IPS-NIHi7 (cell line): ENCODE results near the gene PPP1R27.

ENCODE experiments used
- DNase-seq: peaks from one replicate; pipeline ENCODE4 v3.0.0; 2012; ENCODE audit warnings: mixed read lengths; ENCODE audit errors: extremely low spot score

PPP1R27 gene, protein sequence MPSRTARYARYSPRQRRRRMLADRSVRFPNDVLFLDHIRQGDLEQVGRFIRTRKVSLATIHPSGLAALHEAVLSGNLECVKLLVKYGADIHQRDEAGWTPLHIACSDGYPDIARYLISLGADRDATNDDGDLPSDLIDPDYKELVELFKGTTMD

DNA sequence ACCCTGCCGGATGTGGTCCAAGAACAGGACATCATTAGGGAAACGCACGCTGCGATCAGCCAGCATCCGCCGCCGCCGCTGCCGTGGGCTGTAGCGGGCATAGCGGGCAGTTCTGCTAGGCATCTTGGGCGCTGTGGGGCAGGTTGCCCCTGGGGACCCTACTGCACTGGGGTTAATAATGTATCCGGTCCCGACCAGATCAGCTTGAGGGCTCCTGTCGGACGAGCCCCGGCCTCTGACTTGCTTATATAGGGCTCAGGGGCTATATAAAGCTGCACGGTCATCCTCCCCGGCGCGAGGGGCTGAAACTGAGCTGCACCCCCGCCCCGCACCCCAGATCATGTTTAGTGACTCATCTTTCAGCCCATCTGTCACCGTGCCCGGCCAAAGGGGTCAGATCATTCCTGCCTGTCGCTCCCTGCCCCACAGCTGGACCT, at the start of gene PPP1R27:
TSS of gene PPP1R27 (minus strand) at position 220 of the 437 bp plus-strand sequence. CDS start at position 123, 97 bp downstream.
- DNase-seq = no peak

DNA sequence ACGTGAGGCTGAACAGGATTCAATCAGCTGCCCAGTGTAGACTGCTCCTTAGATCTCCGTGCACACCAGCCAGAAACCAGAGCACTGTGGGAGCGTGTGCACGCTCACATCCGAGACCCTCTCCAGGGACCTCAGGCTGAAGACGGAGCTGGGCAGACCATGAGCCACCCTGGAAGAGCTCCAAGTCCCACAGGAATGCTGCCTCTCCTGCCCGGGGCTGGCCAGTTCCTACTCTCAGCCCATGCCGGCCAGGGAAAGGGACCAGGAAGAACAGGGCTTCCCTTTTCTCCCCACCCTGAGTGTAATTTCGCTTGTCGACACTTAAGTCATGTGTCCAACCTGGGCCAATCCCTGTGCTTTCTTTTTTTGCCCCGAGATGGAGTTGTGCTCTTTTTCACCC, 49.7 kb upstream of the PPP1R27 start:
- DNase-seq = no peak

DNA sequence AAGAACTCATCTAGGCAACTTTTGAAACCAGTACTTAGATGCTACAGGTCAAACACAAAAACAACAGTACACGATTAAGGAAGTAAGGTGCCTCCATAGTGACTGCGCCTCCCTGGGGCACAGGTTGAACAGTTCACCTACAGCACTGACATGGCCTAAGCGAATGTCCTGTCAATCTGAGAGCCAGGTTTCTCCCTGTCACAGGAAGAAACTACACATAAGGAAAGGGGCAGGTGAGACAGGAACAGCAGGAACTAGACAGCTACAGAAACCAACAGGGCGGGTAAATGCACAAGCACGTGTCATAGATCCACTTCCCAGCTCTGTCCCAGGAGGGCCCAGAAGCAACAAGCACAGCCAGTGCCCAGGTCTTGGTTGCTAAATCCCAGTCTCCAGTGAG, 44.3 kb upstream of the PPP1R27 start:
- DNase-seq = no peak

DNA sequence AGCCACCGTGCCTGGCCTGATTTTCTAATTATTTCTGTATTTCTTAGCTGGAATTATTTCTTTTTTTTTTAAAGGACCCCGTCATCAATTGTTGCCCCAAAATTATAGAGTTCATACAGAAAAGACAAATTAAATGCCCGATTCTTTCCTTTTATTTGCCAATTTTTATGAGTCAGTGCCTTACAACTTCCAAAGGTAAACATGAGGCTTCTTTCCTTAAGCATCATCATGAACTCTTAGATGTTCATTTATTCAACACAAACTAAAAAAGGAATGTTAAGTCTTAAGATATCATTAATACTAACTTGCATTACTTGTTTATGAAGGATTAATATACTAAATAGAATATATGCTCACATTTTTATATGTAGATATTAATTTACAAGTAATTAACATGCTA, 43.4 kb upstream of the PPP1R27 start:
- DNase-seq = no peak

DNA sequence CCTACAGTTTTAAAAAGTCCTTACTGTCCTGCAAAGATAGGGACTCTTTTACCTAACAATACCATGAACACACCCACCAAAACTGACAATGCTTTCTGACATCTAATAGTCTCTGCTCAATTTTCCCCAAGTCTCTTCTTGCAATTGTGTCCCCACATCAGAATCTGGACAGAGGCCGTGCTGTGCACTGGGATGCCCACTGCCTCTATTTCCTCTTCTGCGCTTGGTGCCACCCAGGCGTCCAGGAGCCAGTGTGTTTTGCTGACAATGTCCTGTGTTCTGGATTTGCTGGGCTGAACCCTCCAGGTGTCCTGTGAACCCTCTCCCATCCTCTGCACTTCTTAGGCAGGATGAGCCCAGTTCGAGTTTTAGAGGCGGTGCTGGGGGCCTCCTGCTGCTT, 42.7 kb upstream of the PPP1R27 start:
- DNase-seq = no peak

DNA sequence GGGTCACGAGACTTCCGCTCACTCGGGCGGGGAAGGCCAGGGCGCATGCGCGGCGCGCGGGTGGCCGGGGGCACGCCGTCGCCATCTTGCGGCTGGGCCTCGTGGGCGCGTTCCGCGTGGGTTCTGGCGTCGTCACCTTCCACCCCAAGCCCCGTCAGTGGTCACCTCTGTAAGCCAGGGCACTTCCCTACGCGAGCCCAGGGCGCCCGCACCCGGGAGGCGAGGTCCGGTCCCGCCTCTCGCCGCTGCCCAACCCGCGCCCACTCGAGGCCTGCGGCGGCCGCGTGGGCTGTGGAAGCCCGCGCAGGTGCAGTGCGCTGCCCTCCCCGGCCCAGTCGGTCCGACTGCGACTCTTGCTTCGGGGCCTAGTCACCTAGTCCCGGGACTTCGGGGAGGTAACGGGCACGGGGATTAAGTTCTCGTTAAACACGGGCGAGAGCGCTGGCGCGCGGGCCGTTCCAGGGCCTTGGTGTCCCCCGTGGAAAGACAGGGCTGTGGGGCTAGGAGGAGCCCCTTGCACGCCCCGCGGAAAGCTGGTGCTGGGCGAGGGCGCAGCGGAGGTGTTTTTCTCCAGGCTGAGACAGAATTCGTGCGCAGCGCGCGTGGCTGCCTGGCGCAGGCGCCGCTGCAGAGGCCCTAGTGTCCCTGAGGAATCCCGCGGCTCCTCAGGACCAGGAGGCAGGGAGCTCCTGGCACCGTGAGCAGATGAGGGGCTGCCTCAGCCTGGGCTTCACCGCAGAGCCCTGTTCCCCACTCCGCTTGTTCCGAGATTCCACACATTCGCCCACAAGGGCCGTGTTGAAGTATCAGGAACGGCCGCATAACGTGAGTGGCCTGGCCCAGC, 36.8 kb upstream of the PPP1R27 start:
- peak; percentile 95 for DNase-seq

DNA sequence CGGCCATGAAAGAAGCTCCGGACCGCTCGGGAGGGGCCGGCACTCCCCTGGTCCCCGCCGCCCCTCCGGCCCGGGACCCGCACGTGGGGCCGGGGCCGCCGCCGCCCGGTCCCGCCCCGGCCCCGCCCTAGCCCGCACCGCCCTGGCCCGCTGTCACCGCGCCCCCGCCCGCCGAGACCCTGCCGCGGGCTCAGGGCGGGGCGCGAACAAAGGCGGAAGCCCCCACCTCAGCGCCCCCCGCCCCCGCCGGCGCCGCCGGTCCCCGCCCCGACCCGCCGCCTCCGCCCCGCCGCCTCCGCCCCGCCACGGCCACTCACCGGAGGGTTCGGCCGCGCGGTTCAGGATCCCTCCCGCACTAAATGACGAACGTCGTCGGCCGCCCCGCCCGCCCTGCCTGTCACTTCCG, 36.1 kb upstream of the PPP1R27 start, which contains the start of gene ARHGDIA:
TSS of gene ARHGDIA (minus strand) at position 357 of the 406 bp plus-strand sequence. CDS start 1,407 bp downstream, outside the sequence.
- DNase-seq = no peak

DNA sequence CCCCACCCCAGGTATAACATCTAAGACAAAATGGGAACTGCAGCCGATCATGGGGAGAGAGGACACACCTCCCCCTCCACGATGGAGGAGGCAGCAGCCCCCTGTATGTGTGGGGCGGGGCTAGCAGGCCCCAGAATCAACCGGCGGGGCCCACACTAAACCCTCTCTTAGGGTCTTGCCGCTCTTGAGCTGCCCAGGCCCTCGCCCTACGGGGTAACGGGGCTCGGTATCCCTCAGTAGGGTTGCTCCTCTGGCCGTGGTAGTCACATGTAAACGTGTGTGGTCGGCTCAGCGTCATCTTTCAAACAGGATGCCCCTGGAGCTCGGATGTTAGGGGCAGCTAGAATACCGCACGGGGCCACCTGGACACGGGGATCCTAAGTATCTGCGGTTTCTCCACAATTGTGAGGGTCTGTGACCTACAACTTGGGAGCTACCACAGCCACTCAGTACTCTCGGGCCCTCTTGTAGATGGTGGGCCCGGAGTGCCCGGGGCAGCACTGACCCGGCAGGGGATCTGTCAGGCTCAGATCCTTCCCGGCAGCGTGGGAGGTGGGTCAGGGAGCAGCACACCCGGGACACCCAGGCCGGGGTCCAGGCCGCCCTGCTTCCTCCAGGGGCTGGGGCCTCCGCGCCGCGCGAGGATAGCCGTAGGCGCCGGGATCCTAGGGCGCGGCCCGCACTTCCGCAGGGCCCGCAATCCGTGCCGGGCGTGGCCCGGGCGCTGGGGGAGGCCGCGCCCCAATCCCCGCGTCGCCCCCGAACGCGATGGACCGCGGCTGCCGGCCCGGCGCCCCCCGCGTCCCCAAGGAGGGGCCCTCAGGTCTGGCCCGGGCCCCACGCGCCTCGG, 35.5 kb upstream of the PPP1R27 start:
- no peak for DNase-seq

DNA sequence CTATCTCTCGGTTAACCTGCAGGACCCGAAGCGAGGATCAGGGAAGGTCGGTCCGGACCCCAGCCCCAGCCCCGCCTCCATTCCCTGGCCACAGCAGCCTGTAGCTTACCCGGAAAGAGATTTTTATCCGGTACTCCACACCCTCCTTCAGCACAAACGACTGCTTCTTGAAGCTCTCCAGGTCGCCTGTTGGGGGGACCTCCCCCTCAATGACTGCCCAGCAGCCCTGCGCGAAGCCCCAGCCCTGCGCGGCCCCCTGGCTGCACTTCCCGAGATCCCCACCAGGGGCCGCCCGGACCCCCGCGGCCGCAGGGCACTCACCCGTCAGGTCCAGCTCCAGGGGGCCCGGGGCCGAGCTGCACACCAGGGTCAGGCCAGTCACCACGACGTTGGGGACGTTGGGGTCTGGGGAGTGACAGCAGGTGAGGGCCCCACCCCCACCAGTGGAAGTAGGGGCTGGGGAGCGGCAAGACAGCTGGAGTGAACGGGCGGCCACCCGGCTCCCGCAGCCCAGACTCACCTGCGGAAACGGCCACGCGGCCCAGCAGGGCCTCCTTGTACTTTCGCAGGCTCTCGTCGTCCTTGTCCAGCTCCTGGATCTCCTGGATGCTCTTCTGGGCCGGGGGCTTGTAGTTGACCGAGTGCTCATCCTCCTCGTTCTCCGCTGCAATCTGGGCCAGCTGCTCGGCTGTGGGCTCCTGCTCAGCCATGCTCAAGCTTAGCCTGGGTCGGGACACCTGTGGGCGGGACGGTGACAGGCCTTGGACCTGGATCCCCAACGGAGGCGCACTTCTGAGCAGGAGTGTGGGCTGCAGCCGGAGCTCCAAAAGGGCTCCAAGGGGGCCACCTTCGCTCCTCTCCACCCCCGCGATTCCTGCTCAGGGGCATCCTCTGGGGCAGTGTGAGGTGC, 34.6 kb upstream of the PPP1R27 start:
- DNase-seq = peak; percentile 77

DNA sequence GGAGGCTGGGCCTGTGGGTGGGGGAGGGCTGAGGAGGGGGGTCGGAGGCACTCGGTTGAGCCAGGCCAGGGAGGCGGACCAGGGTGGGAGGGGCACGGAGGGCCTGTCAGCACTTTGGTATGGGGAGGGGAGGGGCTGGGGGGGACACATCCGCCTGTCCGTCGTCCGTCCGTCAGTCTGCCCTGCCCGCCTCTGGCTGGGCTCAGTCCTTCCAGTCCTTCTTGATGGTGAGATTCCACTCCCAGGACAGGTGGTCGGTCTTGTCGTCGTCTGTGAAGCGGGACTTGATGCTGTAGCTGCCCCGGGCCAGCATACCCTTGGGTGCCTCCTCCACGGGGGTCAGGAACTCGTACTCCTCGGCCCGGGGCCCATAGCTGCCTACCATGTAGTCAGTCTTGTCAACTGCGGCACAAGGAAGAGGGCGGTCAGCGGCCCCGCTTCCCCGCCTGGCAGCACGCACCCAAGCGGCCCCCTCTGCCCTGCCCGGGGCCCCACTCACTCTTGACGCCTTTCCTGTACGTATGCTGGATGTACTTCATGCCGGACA, 33.9 kb upstream of the PPP1R27 start:
- peak; percentile 50 for DNase-seq

DNA sequence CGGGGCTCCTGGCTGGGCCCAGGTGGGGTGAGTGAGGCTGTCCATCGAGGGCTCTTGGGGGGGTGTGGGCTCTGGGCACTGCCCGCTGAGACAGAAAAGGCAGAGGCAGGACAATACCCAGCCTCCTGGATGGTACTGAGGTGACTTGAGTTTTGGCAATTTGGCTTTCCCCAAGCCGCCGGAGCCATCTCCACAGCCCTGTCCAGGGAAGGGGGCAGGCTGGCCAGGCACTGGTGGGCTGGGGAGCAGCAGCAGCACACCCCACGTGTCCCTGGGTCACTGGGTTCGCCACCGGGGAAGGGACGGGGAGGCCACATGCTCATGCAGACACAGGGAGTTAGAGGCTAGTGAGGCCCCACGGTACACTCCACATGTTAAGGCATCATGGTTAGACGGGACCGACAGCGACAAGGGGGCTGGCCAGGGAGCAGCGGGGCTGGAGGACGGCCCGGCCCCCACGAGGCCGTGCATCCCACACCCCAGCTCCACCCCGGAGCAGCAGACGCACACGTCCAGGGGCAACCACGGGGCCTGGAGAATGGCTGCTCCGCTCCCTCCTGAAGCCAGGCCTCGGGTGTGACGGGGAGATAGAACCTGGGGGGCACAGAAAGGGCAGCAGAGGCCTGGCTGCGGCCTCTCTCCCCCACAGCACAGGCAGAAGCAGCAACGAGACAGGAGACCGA, 33.3 kb upstream of the PPP1R27 start:
- DNase-seq = no peak

DNA sequence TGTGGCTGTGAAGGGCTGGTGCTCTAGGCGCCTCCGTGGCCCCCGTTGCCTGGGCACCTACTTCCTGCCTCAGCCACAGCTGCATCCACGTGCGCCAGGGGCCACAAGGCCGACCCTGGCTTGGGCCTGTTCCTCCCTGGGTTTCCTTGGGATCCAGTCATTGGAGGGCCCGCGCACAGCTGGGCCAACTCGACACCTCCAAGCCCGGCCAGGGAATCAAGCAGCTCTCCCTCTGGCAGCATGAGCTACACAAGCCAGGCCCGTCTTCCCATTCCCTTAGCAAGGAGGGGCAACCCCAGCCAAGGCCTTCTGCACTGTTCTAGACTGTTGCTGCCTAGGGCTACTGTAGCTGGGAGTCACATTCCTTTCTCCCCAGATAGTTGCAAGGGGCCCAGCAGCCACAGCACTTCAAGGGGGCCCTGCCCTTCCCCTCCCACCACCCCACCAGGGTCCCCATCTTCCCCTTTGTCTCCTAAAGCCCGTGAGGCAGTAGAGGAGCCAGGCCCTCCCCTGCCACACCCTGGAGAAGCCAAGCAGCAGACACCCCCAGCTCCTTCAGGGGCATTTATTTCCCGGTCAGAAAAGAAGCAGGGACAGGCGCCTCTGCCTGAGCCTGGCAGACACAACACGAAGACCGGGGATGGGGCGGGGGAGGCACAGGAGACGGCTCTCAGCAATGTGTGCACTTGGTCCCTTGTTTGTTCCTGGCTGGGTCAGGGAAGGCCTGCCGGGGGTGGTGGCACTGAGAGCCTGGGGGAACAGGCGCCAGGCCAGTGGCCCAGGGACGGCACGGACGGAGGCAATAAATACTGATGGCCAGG, 32.5 kb upstream of the PPP1R27 start:
- DNase-seq = no peak

DNA sequence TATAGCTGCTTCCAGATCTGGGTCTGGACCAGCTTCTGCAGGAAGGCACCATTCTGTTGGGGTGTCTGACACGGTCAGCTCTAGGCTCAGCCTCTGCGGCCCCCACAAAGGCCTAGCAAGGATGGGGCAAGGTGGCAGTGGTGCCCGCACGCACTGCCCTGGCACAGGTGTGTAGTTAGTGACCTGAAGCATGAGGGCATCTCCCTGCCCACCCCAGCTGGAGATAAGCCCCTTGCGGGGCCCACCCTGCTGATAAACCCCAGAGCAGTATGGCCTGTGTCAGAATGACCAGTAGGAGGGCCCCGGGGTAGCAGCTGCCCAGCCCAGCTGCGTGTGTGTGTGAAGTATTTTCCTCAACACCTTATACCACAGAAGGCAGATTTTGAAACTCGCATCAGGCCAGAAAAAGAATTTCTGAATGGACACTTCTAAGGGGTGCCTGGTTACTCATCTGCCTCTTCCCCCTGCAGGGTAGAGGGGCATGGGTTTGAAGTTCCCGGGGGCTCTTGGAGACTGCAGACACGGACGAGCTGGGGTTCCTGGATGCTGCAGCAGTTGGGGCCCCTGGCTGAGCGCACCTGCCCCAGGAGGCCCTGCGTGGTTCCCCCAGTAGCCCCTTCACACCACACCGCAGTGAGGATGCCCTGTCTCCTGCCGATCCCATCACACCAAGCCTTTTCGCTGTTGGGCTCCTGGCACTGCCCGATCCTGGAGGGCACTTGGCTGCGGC, 31.8 kb upstream of the PPP1R27 start:
- no peak for DNase-seq

DNA sequence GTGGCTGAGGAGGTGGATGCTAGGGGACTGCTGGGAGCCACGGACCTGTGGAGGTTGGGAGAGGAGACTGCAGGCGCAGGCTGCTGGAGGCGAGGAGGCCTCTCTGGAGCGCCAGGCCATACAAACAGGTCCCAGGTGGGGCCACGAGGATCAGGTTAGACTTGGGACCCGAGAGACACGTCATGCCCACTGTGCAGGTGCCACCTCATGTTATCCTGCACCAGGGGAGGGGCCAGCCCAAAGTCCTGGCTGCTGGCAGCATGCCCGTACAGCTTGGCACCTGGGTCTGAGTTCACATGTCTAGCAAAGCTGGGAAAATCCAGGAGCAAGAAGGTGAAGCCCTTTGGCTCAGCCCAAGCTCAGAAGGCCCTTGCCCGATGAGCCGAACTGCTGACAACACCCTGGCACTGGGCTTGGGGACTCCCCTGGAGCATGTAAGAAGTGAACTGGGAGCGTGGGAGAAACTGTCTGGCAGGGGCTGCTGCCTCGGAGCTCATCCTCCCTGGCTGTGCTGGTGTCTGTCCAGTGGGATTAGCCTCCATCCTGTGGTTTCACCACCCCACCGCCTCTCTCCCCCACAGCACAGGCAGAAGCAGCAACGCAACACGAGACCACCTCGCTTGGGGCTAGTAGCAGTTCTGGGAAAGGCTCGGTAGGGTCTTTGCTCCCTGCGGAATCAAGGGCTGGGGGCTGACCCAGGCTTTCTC, 31.0 kb upstream of the PPP1R27 start:
- DNase-seq = no peak

DNA sequence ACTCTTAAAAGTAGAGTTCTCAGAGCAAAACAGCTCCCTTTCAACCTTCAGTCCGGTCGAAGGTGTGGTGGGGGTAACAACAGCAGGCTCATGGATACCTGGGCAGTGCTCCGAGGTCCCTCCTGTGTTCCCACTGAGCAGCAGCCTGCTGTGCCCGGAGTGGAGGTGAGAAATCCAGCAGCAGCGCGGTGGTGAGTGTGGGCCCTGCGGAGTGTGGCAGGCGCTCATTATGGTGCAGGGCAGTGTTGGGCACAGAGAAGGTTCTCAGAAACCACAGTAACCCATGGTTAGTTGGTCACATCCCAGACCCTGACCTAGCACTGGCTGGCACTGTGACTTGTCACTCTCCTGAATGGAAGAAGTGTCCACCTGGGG, 30.5 kb upstream of the PPP1R27 start:
- DNase-seq = no peak

DNA sequence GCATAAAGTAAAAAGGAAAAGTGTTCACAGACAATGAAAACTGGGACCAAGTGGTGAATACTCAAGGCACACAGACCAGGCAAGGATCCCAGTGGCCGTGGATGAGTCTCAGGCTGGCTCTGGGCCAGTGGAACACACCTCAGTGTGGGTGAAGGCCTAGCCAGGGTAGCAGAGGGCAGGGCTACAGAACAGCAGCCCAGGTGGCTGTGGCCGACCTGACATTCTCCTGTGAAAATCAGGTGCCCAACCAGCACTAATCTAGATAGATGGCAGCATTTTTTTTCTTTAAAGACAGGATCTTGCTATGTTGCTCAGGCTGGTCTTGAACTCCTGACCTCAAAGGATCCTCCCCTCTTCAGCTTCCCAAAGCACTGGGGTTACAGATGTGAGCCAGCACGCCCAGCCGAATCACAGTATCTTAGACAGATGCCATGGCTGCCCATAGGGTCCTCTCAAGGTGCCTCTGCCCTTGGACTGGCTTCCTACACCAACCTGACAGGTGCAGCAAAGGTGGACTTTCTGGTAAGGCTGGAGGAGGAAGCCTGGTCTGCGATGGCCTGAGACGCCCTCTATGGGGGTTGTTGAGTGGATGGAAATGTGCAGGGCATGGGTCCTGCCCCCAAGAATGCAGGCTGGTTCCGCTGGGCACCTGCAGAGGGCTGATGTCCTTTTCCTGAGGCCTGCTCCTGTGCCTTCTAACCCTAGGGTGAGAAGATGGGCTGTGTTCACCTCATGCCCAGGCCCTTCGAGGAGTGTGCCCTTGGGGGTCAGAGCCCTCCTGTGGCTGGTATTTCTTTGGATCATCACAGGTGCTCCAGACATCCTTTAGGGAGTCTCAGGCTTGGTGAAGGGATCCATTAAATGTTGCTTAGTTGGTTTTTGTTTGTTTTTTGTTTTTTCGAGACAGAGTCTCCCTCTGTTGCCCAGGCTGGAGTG, 29.3 kb upstream of the PPP1R27 start:
- no peak for DNase-seq

DNA sequence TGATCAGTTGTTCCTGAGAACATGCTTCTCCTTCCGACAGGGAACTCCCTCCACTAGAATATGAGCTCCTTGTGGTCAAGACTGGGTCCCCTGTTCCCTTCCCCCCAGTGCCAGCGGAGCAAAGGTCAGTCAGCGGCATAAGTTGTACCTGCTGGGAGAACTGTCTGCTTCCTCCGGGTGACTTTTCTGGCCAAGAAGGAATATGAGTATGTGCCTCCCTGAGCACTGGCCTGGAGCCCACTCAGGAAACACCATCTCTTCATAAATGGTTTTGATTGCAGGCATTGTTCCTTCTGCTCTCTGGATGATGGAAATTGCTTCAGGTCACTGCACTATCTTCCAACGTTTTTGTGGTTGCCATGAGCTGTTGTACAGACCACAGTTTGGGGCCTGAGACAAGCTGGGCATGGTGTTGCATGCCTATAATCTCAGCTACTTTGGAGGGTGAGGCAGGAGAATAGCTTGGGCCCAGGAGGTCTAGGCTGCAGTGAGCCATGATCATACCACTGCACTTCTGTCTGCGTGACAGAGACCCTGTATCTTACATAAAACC, 28.3 kb upstream of the PPP1R27 start:
- DNase-seq = no peak
